ENCODE data around the gene COX7A1.

The COX7A1 gene

DNA sequence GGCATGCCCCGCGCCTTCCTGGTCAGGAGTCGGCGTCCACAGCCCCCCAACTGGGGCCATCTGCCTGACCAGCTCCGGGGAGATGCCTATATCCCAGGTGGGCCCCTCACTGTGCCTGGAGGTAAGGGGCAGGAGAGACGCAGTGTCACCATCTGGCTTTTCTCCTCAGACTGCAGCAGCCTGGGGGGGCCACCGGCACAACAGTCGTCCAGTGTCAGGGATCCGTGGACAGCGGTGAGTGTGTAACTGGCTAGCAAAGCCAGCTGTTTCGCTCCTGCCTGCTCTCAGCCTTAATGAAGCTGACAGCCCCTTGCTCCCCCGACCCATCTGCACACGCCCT, 41.1 kb downstream of the COX7A1 start:
- no peak for DNase-seq (ENCODE audit: low read depth)

DNA sequence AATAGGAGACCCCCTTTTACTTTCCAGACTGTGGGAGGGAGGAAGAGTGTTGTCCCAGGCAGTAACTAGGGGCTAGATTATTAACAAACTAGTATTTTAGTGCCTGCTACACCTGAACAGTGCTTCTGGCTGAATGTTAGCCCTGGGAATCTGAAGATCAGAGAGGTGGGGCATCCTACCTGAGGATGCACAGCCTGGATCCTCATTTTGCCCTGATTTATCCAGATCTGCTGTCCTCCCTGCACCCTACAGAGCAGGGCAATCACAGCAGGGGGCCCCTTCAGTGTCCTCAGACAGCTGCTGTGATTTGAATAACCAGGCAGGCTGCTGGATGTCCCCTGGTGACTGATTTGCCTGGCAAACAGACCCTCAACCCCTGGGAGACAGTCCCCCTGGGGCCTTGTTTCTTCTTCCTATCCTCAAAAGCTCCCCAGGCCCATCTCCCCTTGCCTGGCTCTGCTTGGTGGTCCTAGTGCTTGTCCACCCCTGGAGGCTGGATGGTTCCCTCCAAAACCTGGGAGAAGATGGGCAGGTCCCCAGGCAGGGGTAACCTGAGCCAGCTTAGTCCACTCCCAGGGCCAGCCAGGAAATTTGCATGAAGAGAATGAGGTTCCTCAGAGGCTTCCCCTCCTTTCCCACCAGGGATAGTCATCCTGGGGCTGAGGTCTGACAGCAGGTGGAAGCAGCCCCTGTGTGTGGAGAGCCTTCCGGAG, 41.6 kb downstream of the COX7A1 start, which contains the start of gene OVOL3:
OVOL3 (plus strand) TSS at position 657 of the 713 bp plus-strand sequence. CDS start 60 bp downstream, outside the sequence.
- DNase-seq (ENCODE audit: low read depth) = no peak

DNA sequence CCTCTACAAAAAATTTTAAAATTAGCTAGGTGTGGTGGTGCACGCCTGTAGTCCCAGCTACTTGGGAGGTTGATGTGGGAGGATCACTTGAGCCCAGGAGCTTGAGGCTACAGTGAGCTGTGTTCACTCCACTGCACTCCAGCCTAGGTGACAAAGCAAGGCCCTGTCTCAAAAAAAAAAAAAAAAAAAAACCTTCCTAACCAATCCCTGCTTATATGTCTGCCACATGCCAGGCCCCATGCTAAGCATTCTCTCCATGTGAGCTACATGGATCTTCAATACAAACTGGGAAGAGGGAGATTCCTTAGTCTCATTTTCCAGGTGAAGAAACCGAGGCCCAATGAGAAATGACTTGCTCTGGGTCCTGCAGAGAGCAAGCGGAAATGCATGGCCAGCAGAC, 43.6 kb downstream of the COX7A1 start:
- DNase-seq (ENCODE audit: low read depth) = no peak

DNA sequence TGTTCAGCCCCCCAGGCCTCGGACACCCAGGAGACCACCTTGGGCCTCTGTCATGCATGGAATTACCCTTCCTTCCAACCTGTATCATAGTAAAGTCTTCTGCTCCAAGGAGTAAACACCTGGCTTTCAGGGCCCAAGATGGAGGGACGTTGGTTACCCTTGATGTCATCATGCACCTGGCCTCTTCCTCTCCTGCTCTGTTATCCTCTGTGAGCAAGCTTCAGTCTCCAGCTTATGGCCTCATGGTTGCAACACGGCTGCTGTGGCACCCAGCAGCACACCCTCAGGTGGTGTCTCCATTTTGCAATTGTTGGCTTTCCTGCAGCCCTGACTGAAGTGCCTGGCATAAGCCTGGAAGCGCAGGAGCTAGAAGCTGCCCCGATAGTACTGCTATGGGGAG, 45.3 kb downstream of the COX7A1 start:
- no peak for DNase-seq (ENCODE audit: low read depth)

DNA sequence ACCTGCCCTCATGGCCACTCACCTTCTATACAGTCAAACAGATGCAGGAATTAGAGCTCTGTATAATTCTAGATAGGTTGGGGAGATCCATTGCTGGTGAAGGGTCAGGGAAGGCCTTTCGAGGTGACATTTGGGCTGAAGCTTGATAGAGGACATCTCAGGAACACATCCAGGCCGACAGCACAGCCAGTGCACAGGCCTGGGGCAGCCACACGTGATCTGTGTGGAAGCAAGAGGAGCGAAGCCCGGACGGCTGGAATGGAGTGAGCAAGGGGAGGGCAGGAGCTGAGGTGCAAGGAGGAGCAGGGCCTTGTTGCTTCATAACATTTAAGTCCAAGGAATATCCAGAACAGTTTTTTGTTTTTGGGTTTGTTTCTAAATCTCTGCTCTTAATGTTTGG, 45.8 kb downstream of the COX7A1 start:
- no peak for DNase-seq (ENCODE audit: low read depth)

DNA sequence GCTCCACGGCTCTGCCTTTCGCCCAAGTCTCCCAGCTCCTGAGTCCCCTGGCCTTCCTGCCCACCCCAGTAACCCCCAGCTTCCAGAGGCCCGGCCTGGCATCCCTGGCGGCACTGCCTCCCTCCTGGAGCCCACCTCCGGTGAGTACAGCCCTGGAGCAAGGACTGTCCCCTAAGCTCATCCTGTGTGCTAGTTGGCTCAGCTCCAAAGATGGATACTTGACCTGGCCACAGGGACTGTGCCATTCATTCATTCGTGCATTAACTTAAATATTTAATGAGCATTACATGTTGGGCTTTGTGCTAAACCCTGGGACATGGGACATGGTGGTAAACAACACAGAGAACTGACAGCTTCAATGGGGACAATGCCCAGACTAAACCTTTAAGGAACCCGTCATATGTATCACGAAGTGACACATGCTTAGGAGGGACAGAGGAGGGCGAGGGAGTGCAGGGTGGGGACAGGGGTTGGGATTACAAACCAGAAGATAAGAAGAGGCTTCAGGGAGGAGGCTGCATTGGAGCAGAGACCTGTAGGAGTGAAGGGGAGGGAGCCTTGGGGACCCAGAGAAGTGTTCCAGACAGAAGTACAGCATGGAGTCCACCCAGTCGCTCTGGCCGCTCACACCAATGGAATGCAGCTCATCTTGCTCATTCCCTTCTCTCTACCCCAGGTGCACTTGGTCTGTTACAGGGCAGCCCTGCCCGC, 48.2 kb downstream of the COX7A1 start:
- DNase-seq (ENCODE audit: low read depth) = peak; percentile 9

DNA sequence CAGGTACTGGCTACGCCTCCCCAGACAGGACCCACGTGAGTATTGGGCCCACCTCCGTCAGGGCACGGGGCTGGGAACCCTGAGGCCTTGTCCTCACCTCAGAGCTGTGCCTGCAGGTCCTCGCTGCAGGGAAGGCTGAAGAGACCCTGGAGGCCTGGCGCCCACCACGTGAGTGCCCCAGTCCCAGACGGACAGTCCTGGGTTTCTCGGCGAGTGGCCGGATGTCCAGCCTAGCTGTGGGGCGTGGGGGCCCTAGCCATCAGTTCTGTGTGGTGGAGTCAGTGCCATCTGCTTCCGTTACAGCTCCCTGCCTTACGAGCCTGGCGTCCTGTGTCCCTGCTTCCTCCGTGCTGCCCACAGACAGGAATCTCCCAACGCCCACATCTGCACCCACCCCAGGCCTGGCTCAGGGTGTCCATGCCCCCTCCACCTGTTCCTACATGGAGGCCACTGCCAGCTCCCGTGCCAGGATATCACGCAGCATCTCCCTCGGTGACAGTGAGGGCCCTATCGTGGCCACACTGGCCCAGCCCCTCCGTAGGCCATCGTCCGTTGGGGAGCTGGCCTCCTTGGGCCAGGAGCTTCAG, 49.1 kb downstream of the COX7A1 start:
- no peak for DNase-seq (ENCODE audit: low read depth)

DNA sequence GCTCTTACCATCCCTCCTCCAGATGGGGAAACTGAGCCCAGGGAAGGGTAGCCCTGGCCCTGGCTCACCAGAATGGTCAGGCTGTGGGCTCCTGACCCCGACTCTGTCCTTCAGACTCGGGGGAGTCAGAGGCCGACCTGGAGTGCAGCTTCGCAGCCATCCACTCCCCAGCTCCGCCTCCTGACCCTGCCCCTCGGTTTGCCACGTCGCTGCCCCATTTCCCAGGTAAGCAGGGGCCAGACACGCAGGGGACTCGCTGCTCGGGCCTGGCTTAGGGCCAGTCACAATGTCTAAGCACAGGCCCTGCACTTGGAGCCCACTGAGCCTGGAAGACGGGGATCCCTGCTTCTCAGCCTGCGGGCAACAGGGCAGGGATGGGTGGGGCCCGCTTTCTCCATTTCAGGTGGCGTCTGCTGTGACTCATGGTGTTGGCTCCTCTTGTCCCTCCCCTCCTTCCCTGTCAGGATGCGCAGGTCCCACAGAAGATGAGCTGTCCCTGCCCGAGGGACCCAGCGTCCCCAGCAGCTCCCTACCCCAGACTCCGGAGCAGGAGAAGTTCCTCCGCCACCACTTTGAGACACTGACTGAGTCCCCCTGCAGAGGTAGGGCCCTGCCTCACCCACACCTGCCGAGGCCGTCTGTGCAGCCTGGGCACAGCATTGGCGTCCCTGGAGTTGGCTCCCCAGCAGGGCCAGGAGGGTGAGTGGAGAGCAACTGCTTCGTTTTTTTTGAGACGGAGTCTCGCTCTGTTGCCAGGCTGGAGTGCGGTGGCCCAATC, 50.5 kb downstream of the COX7A1 start:
- no peak for DNase-seq (ENCODE audit: low read depth)
